DMS79 treated with DMSO at 0.1 percent for 48 hours (cell line): ENCODE data around the gene MRNIP.
"Not testable (repeated sequence)": the region's sequence is repeated elsewhere in the genome, so short reads cannot be mapped to it uniquely, and the experiment has no call there.

Experiments
- DNase-seq: peaks from one replicate; lab custom pipeline; 2025; lab: John Stamatoyannopoulos, UW

Gene MRNIP

GRCh38 chr5:179839328-179840256 lies 19.0 kb downstream of the MRNIP start:
- no peak for DNase-seq

- DNase-seq: no peak
Observed at GRCh38 chr5:179837076-179838011, 21.3 kb downstream of the MRNIP start.

- no peak for DNase-seq
Observed at GRCh38 chr5:179836225-179837019, 22.2 kb downstream of the MRNIP start.

- DNase-seq: not testable (repeated sequence)
Observed at GRCh38 chr5:179834871-179835270, 23.7 kb downstream of the MRNIP start.

- no peak for DNase-seq
Observed at GRCh38 chr5:179834120-179834519, 24.5 kb downstream of the MRNIP start.

- DNase-seq: no peak
Observed at GRCh38 chr5:179833709-179834070, 24.9 kb downstream of the MRNIP start.

- no peak for DNase-seq
Observed at GRCh38 chr5:179833056-179833708, 25.4 kb downstream of the MRNIP start.

GRCh38 chr5:179832039-179832745 lies 26.4 kb downstream of the MRNIP start:
- DNase-seq: no peak

- DNase-seq: no peak
Observed at GRCh38 chr5:179830818-179831468, 27.7 kb downstream of the MRNIP start.

GRCh38 chr5:179829732-179830435 lies 28.7 kb downstream of the MRNIP start:
- DNase-seq: no peak

- DNase-seq: no peak
Observed at GRCh38 chr5:179828756-179829421, 29.7 kb downstream of the MRNIP start.

GRCh38 chr5:179827680-179828079 lies 30.9 kb downstream of the MRNIP start:
- DNase-seq: no peak

GRCh38 chr5:179825655-179826182 lies 32.9 kb downstream of the MRNIP start:
- DNase-seq: no peak

GRCh38 chr5:179824745-179825112 lies 33.9 kb downstream of the MRNIP start:
- no peak for DNase-seq

GRCh38 chr5:179823937-179824744 lies 34.5 kb downstream of the MRNIP start:
- DNase-seq: no peak

GRCh38 chr5:179822444-179822990 lies 36.1 kb downstream of the MRNIP start:
- DNase-seq: no peak

- no peak for DNase-seq
Observed at GRCh38 chr5:179822059-179822432, 36.6 kb downstream of the MRNIP start.
